Motor neuron (in vitro differentiated cells): ENCODE measurements around the gene OPALIN. TPM values are rescaled to one million over a fixed set of nuclear protein-coding genes. Genes with fewer than 3 reads are reported as not detected.

Experiments used
- ATAC-seq, 8 experiments: fragments of 200-7000 bp; cut with Tn5 transposase; replicated peaks in 6 of 8; 2 replicates each; pipeline ENCODE4 v1.8.0; 2021; ENCODE audit warnings: mild to moderate bottlenecking in 8 of 8, moderate library complexity in 8 of 8
- H3K27ac ChIP-seq, 2 donors: fragments of 250-450 bp; sonication (Bioruptor Pico); 2 replicates each; pipeline ENCODE4 v1.9.0; 2021; ENCODE audit warnings: antibody characterized with exemption in 2 of 2, mild to moderate bottlenecking in 2 of 2, moderate library complexity in 1 of 2
- H3K4me1 ChIP-seq, 2 donors: fragments of 250-450 bp; sonication (Bioruptor Pico); replicated peaks in 1 of 2; 2 replicates each; pipeline ENCODE4 v1.6.1; 2021; ENCODE audit warnings: antibody characterized with exemption in 2 of 2, mild to moderate bottlenecking in 2 of 2, moderate library complexity in 1 of 2
- H3K4me3 ChIP-seq, 5 donors: fragments of 250-450 bp; sonication (Bioruptor Pico); 2 replicates each; pipeline ENCODE4 v1.9.0; 2021; ENCODE audit warnings: antibody characterized with exemption in 5 of 5, mild to moderate bottlenecking in 5 of 5, moderate library complexity in 4 of 5
- WGBS, 10 experiments: fragments of 450-650 bp; shearing (Covaris generic); methylation state at CpG; one replicate each; pipeline ENCODE4 v1.0.0; 2022; 5-methylcytosine and 5-hydroxymethylcytosine counted together
- in situ Hi-C, 9 experiments: fragments of 400-800 bp; cut with MboI; loops; one replicate each; pipeline ENCODE4 v1.15.0; 2021; ENCODE audit warnings: low sequenced_read_pairs in 9 of 9, low pct_unique_long_range_greater_than_20kb in 2 of 9; ENCODE audit not compliant: unreplicated experiment in 9 of 9
- total RNA-seq, 8 experiments: library from RNA; unstranded; fragments of 300-600 nt; gene quantifications; 2 replicates each; pipeline versions ENCODE4 v1.2.3 to v1.2.4, GENCODE V29; 2022

Gene OPALIN, protein sequence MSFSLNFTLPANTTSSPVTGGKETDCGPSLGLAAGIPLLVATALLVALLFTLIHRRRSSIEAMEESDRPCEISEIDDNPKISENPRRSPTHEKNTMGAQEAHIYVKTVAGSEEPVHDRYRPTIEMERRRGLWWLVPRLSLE
- under 1 TPM in 7 of 8 experiments, not detected in 1; 0.09 to 0.65 (median 0.21) TPM for total RNA-seq

DNA sequence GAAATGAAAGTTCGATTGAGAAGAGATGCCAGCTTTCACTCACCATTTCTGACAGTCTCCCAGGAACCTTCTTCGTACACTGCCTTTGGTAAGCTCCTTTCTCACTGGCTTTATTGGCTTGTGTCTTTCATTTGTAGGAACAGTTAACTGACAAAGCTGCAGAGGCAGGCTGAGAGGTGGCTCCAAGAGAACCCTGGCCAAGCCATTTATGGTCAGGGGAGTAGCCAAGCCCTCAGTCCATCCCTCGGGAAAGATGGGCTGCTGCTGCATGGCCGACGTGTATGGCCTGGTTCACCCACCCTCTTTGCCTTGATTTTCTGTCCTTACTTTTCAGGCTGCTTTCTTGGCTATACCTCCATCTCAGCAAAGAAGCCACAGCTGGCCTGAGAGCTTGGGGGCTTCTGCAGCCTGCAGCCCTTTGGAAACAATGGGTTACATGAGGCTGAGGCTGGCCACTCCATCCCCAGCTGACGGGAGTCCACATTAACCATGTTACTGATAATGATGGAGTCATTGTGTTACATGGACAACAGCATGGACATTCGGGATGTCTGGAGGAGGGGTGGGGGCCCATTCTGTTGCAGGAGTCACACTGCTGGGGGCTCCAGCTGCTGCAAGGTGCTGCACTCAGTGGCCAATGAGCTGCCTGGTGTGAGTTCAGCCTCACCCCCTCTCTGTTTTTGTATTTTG, at the start of gene OPALIN:
OPALIN (minus strand) TSS at position 152 of the 690 bp plus-strand sequence; CDS start at position 46, 106 bp downstream.
- Histone ChIP-seq H3K4me3 (no peak within 1 kb of the TSS), H3K27ac (no peak within 1 kb of the TSS), H3K4me1 (no peaks in the 10 kb centered on the region)
- 0 to 100% (median 68%) methylated on average over 1 to 7 of the region's 7 CpGs; no CpG with 5 or more reads in 1 of the 10 experiments for WGBS, 10 experiments
- ATAC-seq, result no peak
- in situ Hi-C loops, result no loop called here

DNA sequence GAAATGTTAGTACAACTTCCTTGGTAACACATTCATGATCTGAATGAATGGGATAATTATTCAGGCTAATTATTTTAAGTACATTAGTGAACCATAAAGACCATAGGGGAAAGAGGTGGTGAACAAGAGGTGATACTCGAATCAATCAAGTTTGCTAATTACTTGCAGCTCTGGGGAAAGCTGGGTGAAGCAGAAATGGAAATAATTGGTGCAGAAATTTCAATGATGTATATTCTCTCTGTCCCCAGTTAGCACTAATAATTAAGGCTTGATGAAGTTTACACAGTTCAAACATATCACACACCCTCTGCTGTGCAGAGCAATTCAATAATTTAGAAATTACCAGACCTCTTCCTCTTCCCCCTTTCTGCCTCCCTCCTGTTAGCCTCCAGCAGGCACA, 49.4 kb upstream of the OPALIN start:
- ATAC-seq, result no peak

DNA sequence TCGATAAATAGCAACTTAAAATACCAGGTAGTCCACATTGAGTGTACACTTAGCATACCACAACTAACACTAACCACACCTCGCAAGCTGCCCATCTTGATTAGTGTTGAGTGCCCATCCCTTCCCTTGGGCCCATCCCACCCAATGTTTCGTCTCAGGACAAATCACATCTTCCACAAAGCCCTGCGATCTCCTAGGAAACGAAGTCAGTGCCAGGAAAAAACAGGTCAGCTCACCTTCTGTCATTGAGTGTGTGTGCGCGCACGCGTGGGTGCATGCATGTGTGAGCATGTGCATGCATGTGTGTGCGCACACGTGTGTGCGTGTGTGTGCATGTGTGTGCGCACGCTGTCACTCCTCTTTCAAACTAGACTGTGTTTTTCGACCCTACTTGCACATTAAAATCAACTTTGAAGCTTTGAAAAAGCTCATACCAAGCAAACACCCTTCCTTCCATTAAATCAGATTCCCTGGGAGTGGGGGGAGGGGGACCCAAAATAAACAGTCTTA, 48.8 kb upstream of the OPALIN start:
- in situ Hi-C loops, result loop anchor here in 2 of 9 experiments (25.0 kb wide), 2 partner anchors 805 to 830 kb away; no protein-coding TSS in a partner anchor
- ATAC-seq, result no peak
- Histone ChIP-seq H3K4me1 (peaks cover 0 to 9% of the 10 kb centered on the region in 2 donors), H3K4me3 (no peak overlapping the region), H3K27ac (no peak overlapping the region)
- 29 to 100% (median 88%) methylated on average over 1 to 10 of the region's 15 CpGs; no CpG with 5 or more reads in 2 of the 10 experiments for WGBS, 10 experiments

More for the DNA sequence above, 49.4 kb upstream of the OPALIN start:
- Histone ChIP-seq H3K4me3 (no peak overlapping the region), H3K4me1 (peaks cover 0 to 9% of the 10 kb centered on the region in 2 donors), H3K27ac (no peak overlapping the region)
- 0 to 67% (median 49%) methylated on average over 1 of the region's 1 CpG; no CpG with 5 or more reads in 2 of the 10 experiments for WGBS, 10 experiments
- in situ Hi-C loops, result loop anchor here in 2 of 9 experiments (25.0 kb wide), 2 partner anchors 804 to 829 kb away; no protein-coding TSS in a partner anchor

DNA sequence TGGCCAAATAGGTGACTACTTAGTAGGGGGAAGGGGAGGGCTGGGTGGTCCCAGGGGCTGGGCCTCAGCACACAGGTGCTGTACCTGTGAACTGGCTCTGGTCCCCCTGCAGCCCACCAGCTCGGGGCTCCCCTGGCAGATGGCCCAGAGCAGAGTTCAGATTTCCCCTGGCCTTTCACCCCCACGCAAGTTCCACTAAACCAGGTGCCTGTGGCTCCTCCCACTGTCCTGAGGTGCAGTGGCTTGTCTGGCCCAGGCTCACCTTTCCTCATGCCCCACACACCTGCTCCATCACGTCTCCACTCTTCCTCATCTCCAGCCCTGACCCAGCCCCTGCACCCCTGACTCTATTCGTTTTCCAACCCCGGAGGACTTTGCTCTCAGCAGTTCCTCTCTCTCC, 47.3 kb upstream of the OPALIN start:
- H3K4me3 ChIP-seq, result no peak overlapping the region
- no peak for ATAC-seq
- no peak overlapping the region for H3K27ac ChIP-seq
- H3K4me1 ChIP-seq, result peaks cover 0 to 9% of the 10 kb centered on the region in 2 donors
- in situ Hi-C loops, result loop anchor here in 2 of 9 experiments (25.0 kb wide), 2 partner anchors 806 to 831 kb away; no protein-coding TSS in a partner anchor
- 0 to 100% (median 67%) methylated on average over 1 to 3 of the region's 5 CpGs; no CpG with 5 or more reads in 5 of the 10 experiments for WGBS, 10 experiments

DNA sequence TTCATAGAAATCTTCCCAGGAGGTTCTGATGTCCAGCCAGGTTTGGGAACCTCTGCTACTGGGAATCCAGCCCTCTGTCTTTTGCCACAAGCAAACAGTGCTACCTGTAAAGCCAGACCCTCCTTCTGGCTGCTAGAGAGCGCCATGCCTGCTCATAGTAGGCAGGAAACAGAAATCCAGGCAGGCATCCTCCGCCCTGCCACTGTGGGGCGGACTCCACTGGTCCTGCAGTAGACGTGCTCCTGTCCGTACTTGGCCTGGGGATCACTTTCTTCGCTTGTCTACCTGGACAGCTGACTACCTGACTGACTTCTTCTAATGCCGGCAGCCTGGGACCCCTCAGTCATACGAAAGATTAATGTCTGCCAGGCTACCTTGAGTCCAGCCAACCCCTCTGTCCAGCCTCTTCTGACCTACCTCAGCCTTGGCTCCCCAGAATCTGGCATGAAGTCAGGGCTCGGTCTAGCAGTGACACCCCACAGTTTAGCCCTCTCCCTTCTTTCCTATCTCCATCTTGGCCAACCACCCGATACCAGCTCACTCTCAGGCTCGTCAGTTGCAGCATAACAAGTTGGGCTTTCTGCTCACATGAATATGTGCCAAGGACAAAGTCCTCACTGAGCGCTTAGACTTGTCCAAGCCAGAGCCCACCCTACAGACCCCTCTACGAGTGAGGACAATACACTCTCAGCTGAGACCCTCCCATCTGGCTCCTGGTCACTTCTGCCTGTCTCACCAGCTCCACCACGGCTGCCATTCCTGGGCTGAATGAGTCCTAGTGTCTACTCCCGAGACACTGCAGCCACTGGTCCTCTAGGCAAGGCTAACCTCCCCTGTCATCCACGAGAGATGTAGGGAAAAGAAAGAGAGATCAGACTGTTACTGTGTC, 43.9 kb upstream of the OPALIN start:
- Histone ChIP-seq H3K4me1 (peaks cover 0 to 9% of the 10 kb centered on the region in 2 donors), H3K27ac (no peak overlapping the region), H3K4me3 (no peak overlapping the region)
- in situ Hi-C loops, result loop anchor here in 2 of 9 experiments (25.0 kb wide), 2 partner anchors 810 to 835 kb away; no protein-coding TSS in a partner anchor
- WGBS, 10 experiments, result 43 to 96% (median 82%) methylated on average over 1 to 10 of the region's 16 CpGs; no CpG with 5 or more reads in 2 of the 10 experiments
- no peak for ATAC-seq

DNA sequence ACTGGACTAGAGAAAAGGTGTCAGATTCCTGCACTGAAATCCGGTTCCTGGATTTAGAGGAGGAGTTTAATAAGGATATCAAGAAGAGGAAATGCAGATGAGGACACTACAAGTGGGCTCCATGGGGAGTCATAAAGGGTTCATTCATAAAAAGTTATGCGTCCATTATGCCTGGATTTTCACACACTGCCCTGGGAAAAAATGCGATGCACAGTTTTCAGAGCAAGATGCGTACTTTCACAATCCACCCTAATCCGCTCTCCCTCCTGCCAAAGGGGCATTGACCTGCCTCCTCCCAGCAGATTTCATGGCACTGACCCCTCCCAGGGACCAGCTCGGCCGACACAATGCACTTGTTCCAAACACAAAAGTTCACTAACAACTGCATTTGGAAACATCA, 42.2 kb upstream of the OPALIN start:
- ATAC-seq, result peak in 5 of 8 experiments; percentile 24 to 77 (median 54)
- Histone ChIP-seq H3K27ac (no peak overlapping the region), H3K4me3 (no peak overlapping the region), H3K4me1 (peaks cover 0 to 11% of the 10 kb centered on the region in 2 donors)
- WGBS, 10 experiments, result 0 to 73% (median 11%) methylated on average over 2 to 7 of the region's 7 CpGs; no CpG with 5 or more reads in 1 of the 10 experiments
- in situ Hi-C loops, result loop anchor here in 2 of 9 experiments (25.0 kb wide), 2 partner anchors 811 to 836 kb away; no protein-coding TSS in a partner anchor

DNA sequence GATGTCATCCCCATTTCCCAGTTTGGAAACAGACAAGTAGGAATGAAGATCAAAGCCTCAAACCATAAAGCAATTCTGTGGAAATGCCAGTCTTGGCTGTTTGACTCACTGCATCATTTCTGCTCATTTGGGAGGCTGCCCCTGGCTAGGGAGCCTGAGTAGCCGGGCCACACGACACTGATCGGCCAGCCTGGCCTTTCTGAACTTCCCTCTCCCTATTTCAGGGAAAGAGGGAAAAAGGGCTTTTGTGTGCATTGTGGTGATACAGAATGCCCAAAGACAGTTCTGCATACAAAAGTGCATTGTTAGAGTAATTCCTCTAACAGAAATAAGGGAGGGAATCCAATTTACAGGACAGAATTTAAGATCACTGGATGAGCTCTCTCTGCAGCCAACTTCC, 41.7 kb upstream of the OPALIN start:
- no peak overlapping the region for H3K27ac ChIP-seq
- 29 to 100% (median 45%) methylated on average over 1 to 3 of the region's 3 CpGs; no CpG with 5 or more reads in 4 of the 10 experiments for WGBS, 10 experiments
- in situ Hi-C loops, result loop anchor here in 2 of 9 experiments (25.0 kb wide), 2 partner anchors 812 to 837 kb away; no protein-coding TSS in a partner anchor

DNA sequence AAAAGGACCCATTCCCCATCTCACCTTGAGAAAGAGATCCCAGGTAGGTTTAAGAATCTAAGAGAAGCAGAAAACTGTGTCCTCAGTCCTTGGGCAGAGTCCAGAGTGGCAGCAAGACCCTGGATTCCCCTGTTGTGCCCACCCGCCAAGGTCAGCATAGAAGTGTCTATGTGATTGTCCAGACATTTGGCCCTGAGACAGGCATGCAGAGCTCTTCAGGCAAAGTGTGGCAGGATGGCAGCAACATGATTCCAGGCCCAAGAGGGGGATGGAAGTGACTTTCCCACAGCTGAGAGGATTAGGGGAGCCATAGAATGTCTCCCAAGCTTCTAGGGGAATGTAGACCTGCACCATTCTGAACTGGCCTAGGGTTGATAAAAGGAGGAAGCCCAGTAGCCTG, 39.1 kb upstream of the OPALIN start:
- no peak for ATAC-seq
- Histone ChIP-seq H3K27ac (no peak overlapping the region), H3K4me1 (peaks cover 0 to 2% of the 10 kb centered on the region in 2 donors), H3K4me3 (no peak overlapping the region)
- in situ Hi-C loops, result loop anchor here in 7 of 9 experiments (5.0 to 25.0 kb wide), 4 partner anchors 114 to 839 kb away; partner anchors contain the start of gene TLL2 (in 7 of the 7)
- WGBS, 10 experiments, result 100% methylated on average over 1 of the region's 1 CpG; no CpG with 5 or more reads in 9 of the 10 experiments

More for the DNA sequence above, 41.7 kb upstream of the OPALIN start:
- ATAC-seq, result no peak
- Histone ChIP-seq H3K4me3 (no peak overlapping the region), H3K4me1 (peaks cover 0 to 11% of the 10 kb centered on the region in 2 donors)

DNA sequence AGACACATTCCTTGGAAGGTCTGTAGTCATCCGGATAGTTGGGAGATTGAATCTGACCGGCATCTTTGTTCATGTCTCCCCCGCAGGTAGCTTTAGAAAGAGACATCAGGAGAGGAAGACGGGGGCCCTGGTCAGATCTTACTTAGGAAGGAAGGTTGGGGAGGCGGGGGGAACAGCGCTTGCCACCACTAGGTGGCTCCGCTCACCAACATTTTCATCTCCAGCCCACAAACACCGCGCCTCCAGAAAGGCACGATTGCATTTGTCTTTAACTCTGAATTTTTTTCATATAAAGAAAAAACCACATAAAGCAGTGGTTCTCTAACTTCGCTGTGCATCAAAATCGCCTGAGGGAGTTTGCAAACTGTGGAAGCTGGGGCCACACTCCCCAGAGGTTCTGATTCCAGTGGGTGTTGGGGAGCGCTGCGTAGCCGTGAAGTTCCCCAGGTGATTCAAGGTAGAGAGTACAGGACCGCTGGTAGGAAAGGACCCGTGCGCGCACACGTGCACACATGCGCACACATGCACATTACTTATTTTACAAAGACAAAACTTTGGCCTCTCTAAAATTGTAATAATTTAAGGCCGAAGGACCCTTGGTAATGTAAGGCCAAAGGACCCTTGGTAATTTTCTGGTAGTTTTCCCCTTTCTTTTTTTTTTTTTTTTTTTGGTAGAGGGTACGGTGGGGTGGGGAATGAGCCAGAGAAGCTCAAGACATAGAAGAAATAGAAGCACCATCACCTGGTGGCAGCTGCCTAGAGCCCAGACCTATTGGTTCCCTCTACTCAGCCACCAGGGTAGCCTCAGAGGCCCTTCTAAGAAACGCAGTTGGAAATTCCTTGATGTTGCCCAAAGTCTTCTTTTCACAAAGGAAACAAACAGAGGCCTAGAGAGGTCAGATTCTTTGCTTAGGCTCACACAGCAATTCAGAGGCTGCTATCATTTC, 37.4 kb upstream of the OPALIN start:
- in situ Hi-C loops, result loop anchor here in 7 of 9 experiments (5.0 to 25.0 kb wide), 4 partner anchors 116 to 841 kb away; partner anchors contain the start of gene TLL2 (in 7 of the 7)
- 0 to 100% (median 42%) methylated on average over 1 to 15 of the region's 24 CpGs for WGBS, 10 experiments
- H3K4me1 ChIP-seq, result peaks cover 0 to 2% of the 10 kb centered on the region in 2 donors
- H3K4me3 ChIP-seq, result no peak overlapping the region
- H3K27ac ChIP-seq, result no peak overlapping the region
- ATAC-seq, result peak; percentile 67 to 93 (median 86)

DNA sequence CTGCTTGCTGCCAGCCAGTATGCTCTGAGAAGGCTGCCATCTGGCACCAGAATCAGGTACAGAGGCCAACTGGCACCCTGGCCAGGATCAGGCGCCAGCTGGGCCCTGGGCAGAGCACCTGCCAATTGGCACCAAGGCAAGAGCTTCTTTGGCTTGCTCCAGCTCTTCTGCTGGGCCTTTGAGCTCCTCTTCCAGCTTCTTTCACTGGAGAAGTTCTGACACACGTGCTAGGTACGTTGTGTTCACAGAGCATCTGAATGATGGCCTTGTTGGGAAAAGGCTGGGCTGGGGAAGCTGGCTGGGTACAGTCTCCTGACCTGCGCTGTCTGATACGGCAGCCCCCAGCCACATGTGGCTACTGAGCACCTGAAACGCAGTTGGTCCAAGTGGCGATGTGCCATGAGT, 31.7 kb upstream of the OPALIN start:
- Histone ChIP-seq H3K27ac (no peak overlapping the region), H3K4me1 (no peaks in the 10 kb centered on the region), H3K4me3 (no peak overlapping the region)
- in situ Hi-C loops, result loop anchor here in 6 of 9 experiments (25.0 kb wide), 3 partner anchors 122 to 847 kb away; partner anchors contain the start of gene TLL2 (in 6 of the 6)
- WGBS, 10 experiments, result 0 to 100% (median 67%) methylated on average over 1 to 3 of the region's 7 CpGs; no CpG with 5 or more reads in 5 of the 10 experiments
- no peak for ATAC-seq

DNA sequence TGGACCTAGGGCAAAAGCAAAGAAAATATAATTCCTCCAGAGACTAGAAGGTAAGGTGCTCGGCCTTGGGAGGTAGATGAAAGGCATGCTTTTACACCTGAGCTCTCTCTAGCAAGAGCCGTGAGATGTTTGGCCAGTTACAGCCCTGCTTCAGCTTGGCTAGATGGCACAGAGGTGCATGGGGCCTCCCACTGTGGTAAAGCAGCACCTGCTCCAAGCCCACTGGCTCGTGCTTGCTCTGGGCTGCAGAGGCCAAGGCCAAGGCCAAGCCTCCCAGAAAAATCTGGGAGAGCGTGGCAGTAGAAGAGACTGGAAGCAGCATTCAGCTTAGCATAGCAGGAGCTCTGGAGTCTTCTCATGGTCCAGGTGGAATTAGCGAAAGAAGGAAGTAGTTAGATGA, 31.0 kb upstream of the OPALIN start:
- in situ Hi-C loops, result loop anchor here in 6 of 9 experiments (25.0 kb wide), 3 partner anchors 123 to 848 kb away; partner anchors contain the start of gene TLL2 (in 6 of the 6)
- WGBS, 10 experiments, result 50 to 100% (median 80%) methylated on average over 1 to 4 of the region's 5 CpGs; no CpG with 5 or more reads in 3 of the 10 experiments
- no peaks in the 10 kb centered on the region for H3K4me1 ChIP-seq
- H3K27ac ChIP-seq, result no peak overlapping the region
- no peak overlapping the region for H3K4me3 ChIP-seq
- ATAC-seq, result no peak
